GM10847 (cell line): Measurements from ENCODE around the gene TMEM37.

Source experiments
- POLR2A ChIP-seq: IDR thresholded peaks from 2 replicates; pipeline ENCODE4 v1.6.1; 2011; ENCODE audit not compliant: insufficient read length; ENCODE audit errors: extremely low read depth

TMEM37 gene

GRCh38 chr2:119453972-119454593 is 22.4 kb downstream of the TMEM37 start:
- TF ChIP-seq POLR2A: no peak

DNA sequence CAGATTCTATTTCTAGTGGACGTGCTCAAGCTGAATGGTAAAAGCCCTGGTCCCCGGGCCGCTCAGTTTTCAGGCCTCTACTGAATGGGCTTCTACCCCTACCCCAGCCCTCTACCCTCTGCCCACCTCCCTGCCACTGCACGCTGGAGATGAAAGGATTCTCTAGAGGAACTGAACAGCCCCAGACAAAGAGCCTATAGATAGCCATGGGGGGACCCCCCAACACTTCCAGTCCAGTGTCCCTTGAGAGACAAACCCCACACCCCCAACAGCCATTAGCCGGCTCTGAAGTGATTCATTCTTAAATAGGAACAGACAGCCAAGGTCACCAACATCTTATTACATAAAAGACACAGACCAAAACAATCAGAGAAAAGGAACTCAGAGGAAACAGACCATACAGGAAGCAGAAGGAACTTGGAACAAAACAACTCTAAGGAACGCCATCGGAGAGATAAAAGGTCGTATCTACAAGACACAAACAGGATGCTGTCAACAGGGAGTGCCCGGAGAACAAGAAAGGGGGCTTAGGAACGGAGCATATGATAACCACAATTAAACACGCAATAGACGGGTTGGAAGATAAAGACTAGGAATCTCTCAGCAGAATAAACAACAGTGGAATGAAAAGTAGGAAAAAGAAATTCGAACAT is 23.5 kb downstream of the TMEM37 start:
- no peak for TF ChIP-seq POLR2A

DNA sequence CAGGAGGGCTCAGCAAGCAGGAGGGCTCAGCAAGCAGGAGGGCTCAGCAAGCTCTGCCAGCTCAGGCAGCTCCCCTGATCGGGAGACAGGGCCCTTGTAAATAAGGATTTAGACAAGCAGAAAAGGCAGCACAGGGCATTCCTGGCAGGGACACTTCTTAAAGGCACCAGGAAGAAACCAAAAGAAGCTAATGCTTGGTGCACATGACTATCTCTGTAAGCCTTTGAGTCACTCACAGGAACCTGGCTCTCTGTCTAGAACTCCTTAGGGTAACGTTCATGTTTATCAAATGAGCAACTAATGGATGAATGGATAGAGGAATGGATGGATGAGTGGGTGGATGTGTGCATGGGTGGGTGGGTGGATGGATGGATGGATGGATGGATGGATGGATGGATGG is 28.4 kb downstream of the TMEM37 start:
- no peak for TF ChIP-seq POLR2A

DNA sequence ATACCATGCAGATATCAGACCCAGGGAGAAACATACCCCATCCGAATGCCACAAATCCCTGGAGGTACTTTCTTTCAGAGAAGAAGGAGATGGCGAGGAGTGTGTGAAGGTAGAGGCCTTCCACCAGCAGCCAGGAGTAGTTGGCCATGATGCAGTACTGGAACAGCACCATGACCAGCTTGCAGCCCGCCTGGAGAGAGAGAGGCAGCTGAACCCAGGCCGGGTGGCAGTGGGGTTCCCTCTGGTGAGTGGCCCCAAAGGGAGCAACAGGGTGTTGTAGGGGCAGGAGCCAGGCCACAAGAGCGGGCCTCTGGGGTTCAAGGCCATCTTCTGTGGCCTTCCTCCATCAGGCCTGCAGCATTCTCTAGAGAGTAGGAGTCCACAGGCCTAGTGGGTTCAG is 30.2 kb downstream of the TMEM37 start:
- TF ChIP-seq POLR2A: no peak

- TF ChIP-seq POLR2A: no peak
Observed at GRCh38 chr2:119462574-119462973, 30.9 kb downstream of the TMEM37 start.

GRCh38 chr2:119463136-119463535 is 31.5 kb downstream of the TMEM37 start:
- TF ChIP-seq POLR2A: no peak

DNA sequence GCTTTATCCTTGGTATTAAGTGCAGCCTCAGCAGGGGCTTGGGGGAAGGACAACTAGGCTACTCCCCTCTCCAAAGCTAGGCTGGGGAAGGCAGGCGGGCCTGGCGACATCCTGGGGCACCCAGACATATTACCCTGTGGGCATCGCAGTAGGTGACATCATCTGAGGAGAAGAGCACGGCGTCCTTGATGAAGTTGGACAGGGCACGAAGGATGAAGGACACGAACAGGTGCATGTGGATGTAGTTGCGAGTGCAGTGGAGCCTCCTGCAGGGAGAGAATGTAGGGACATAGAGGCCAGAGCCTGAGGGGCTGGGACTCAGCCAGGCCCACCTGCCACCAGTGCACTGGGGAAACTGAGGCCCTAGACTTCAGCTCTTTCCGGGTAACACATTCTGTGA is 32.3 kb downstream of the TMEM37 start:
- TF ChIP-seq POLR2A: no peak

- TF ChIP-seq POLR2A: no peak
Observed at GRCh38 chr2:119464981-119465380, 33.3 kb downstream of the TMEM37 start.

GRCh38 chr2:119465687-119466086 is 34.0 kb downstream of the TMEM37 start:
- TF ChIP-seq POLR2A: no peak

DNA sequence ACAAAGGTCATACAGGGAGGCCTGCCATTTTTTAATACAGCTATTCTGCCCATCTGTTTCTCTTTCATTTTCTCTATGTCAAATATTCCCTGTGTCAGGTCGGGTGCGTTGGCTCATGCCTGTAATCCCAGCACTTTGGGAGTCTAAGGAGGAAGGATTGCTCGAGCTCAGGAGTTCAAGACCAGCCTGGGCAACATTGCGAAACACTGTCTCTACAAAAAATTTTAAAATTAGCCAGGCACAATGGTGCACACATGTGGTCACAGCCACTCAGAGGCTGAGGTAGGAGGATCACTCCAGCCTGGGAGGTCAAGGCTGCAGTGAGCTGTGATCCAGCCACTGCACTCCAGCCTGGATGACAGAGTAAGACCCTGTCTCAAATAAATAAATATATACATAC is 34.7 kb downstream of the TMEM37 start:
- no peak for TF ChIP-seq POLR2A

GRCh38 chr2:119468154-119468955 is 36.7 kb downstream of the TMEM37 start:
- no peak for TF ChIP-seq POLR2A

DNA sequence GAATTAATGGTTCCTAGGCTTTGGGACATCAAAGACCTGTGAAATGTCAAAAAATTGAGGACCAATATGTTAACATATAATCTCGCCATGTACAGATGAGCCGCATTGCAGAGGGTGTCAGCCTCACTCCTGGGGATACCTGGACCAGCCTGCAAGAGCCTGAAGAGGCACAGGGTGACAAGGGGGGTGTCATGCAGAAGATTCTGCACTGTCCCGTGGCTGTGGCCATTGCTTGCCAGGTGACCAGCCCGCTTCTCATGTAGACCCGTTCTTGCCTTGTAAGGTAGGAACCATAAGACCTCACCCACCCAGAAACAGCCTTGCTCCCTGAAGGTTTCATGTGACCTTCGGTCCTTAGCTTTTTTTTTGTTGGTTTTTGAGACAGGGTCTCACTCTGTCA is 37.5 kb downstream of the TMEM37 start:
- no peak for TF ChIP-seq POLR2A

DNA sequence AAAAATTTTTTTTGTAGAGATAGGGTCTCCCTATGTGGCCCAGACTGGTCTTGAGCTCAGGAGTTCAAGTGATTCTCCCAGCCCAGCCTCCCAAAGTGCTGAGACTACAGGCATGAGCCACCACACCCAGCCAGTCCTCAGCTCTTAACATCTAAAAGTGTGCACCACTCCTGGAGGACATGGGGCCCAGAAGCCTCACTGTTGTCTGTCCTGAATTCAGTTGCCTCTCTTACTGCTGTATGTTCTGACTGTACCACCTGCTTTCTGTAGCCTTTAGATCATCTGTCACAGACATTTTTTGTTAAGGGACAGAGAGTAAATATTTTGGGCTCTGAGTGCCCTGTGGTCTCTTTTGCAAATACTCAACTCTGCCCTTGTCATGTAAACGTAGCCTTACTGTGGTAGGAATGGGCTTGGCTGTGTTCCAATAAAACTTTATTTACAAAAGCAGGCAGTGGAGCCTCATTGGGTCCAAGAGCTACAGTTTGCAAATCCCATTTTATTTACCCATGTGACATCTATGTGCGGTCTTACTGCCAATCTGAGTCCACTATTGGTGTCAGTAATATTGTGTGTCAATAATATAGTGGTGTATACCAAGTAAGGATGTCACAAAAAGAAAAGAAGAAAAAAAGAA is 38.1 kb downstream of the TMEM37 start:
- TF ChIP-seq POLR2A: no peak

GRCh38 chr2:119472749-119473148 is 41.1 kb downstream of the TMEM37 start:
- TF ChIP-seq POLR2A: no peak

- TF ChIP-seq POLR2A: no peak
Observed at GRCh38 chr2:119473621-119474370, 42.1 kb downstream of the TMEM37 start.
